Left ventricle myocardium inferior (tissue), 1 donor: ENCODE data around the gene LGALS1. TPM values are rescaled to one million over a fixed set of nuclear protein-coding genes. Genes with fewer than 3 reads are reported as not detected.

Source experiments
- DNase-seq: peaks from one replicate; pipeline ENCODE4 v3.0.0-alpha.2; 2020
- H3K27ac ChIP-seq: fragments of 200-600 bp; replicated peaks from 2 replicates; pipeline ENCODE4 v1.8.0; 2021
- H3K27me3 ChIP-seq: fragments of 200-600 bp; 2 replicates; pipeline ENCODE4 v1.8.0; 2021; ENCODE audit warnings: low read depth
- H3K36me3 ChIP-seq: fragments of 200-600 bp; 2 replicates; pipeline ENCODE4 v1.8.0; 2021
- H3K4me1 ChIP-seq: fragments of 200-600 bp; 2 replicates; pipeline ENCODE4 v1.8.0; 2021
- H3K4me3 ChIP-seq: fragments of 200-600 bp; 2 replicates; pipeline ENCODE4 v1.8.0; 2021; ENCODE audit warnings: mild to moderate bottlenecking, moderate library complexity
- H3K9me3 ChIP-seq: fragments of 200-600 bp; replicated peaks from 2 replicates; pipeline ENCODE4 v1.8.0; 2021
- CTCF ChIP-seq: fragments of 200-600 bp; IDR thresholded peaks from 2 replicates; pipeline ENCODE4 v1.8.0; 2021; ENCODE audit warnings: antibody characterized with exemption, mild to moderate bottlenecking, borderline replicate concordance
- intact Hi-C: fragments of 100-400 bp; cut with micrococcal nuclease; formaldehyde crosslinking; loops from one replicate; pipeline ENCODE4 v1.11.0; 2022
- total RNA-seq: library from RNA; stranded (reverse); fragmentation: NEBNext Ultra II Directional; extraction: Animal tissue kit (Norgen Biotek cat#: 25700); gene quantifications from one replicate; pipeline ENCODE4 v1.2.1, GENCODE V29; 2021
- donor health status: DM: no; HTN: yes; CAD: no; lungs with severe emphysema.

The LGALS1 gene
- total RNA-seq, 1 donor from 2014 or later: 843 TPM

- Histone ChIP-seq H3K4me3 (peak overlapping the region; percentile 78), H3K27ac (peak overlapping the region; percentile 98), H3K27me3 (no peaks in the 10 kb centered on the region), H3K4me1 (peaks cover 82% of the 10 kb centered on the region), H3K9me3 (no peaks in the 10 kb centered on the region), H3K36me3 (peaks cover 24% of the 10 kb centered on the region)
- DNase-seq: peak; percentile 84
- intact Hi-C loops: no loop called here
- TF ChIP-seq CTCF: no peak
Measured at GRCh38 chr22:37676736-37677492, 1.5 kb downstream of the LGALS1 start.

- intact Hi-C loops: no loop called here
- H3K36me3 ChIP-seq: peaks cover 24% of the 10 kb centered on the region
- H3K27ac ChIP-seq: peak overlapping the region; percentile 98
- no peak for TF ChIP-seq CTCF
- H3K27me3 ChIP-seq: no peaks in the 10 kb centered on the region
- peaks cover 80% of the 10 kb centered on the region for H3K4me1 ChIP-seq
- no peak for DNase-seq
- peak overlapping the region; percentile 78 for H3K4me3 ChIP-seq
- H3K9me3 ChIP-seq: no peaks in the 10 kb centered on the region
Measured at GRCh38 chr22:37677493-37677974, 2.1 kb downstream of the LGALS1 start.

- Histone ChIP-seq H3K36me3 (peaks cover 24% of the 10 kb centered on the region), H3K27me3 (no peaks in the 10 kb centered on the region), H3K9me3 (no peaks in the 10 kb centered on the region), H3K27ac (peak overlapping the region; percentile 98), H3K4me1 (peaks cover 73% of the 10 kb centered on the region), H3K4me3 (peak overlapping the region; percentile 78)
- no peak for TF ChIP-seq CTCF
- no peak for DNase-seq
- intact Hi-C loops: no loop called here
Measured at GRCh38 chr22:37678372-37678771, 2.9 kb downstream of the LGALS1 start.

DNA sequence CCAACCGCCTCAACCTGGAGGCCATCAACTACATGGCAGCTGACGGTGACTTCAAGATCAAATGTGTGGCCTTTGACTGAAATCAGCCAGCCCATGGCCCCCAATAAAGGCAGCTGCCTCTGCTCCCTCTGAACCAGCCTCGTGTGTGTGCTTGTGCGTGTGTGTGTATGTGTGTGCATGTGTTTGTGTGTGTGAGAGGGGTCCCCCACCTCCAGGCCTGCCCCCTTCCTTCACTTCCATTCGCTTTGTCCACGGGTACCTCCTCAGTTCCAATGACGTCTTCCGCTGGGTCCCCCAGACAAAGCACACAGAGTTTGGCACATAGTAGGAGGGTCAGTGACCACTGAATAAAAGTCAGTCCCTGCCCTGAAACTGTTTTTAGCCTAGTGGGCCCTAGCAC is 4.2 kb downstream of the LGALS1 start:
- Histone ChIP-seq H3K27me3 (no peaks in the 10 kb centered on the region), H3K36me3 (peaks cover 24% of the 10 kb centered on the region), H3K4me1 (peaks cover 61% of the 10 kb centered on the region), H3K4me3 (no peak overlapping the region), H3K9me3 (no peaks in the 10 kb centered on the region), H3K27ac (no peak overlapping the region)
- no peak for TF ChIP-seq CTCF
- DNase-seq: no peak
- intact Hi-C loops: no loop called here

DNA sequence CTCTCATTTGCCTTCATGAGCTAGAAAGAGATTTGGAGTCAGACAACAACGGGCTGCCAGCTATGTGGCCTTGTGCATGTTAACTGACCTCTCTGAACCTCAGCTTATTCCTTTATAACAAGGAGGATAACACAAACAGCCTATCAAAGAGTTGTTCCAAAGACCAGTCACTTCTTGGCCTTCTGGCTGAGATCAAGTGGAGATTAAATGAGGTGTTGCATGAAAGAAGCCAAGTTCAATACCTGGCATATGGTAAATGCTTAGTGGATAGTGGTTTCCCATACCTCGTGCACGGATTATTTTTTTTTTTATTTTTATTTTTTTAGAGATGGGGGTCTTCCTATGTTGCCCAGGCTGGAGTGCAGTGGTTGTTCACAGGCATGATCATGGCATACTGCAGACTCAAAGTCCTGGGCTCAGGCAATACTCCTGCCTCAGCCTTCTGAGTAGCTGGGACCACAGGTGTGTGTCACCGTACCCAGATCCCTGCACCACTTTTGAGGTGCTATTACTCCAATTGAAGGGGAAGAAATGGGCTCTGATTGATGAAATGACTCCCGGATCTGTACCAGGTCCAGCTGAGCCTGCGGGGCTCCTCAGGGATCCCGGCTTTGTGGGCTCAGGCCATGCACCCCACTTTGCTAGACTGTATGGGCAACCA is 4.9 kb downstream of the LGALS1 start:
- DNase-seq: no peak
- Histone ChIP-seq H3K36me3 (peaks cover 24% of the 10 kb centered on the region), H3K4me3 (no peak overlapping the region), H3K27ac (peak overlapping the region; percentile 48), H3K27me3 (no peaks in the 10 kb centered on the region), H3K4me1 (peaks cover 55% of the 10 kb centered on the region), H3K9me3 (no peaks in the 10 kb centered on the region)
- no peak for TF ChIP-seq CTCF
- intact Hi-C loops: no loop called here
